K562 (cell line): ENCODE measurements around the gene RPS23. TPM values are rescaled to one million over a fixed set of nuclear protein-coding genes. Genes with fewer than 3 reads are reported as not detected.

ENCODE experiments used
- ARID1B ChIP-seq: fragments of 450-650 bp; IDR thresholded peaks from 2 replicates; pipeline ENCODE4 v1.6.1; 2016; ENCODE audit warnings: antibody characterized with exemption, mild to moderate bottlenecking, inconsistent platforms
- ASH1L ChIP-seq: fragments of 450-650 bp; IDR thresholded peaks from 2 replicates; pipeline ENCODE4 v1.6.1; 2018; ENCODE audit warnings: borderline replicate concordance, mild to moderate bottlenecking, low read depth; ENCODE audit not compliant: partially characterized antibody
- BMI1 ChIP-seq: fragments of 150-350 bp; IDR thresholded peaks from 2 replicates; pipeline ENCODE4 v1.6.1; 2014; ENCODE audit warnings: low read length
- CEBPB ChIP-seq: fragments of 450-650 bp; IDR thresholded peaks from 2 replicates; pipeline ENCODE4 v1.6.1; 2016; ENCODE audit warnings: missing genetic modification characterization, missing compliant biosample characterization
- CREM ChIP-seq: IDR thresholded peaks from 2 replicates; pipeline ENCODE4 v1.6.1; 2014; ENCODE audit warnings: antibody characterized with exemption, low read depth
- CSDE1 ChIP-seq, 2 experiments: fragments of 450-650 bp; IDR thresholded peaks; 2 replicates each; pipeline ENCODE4 v1.6.1; 2016; ENCODE audit warnings: mild to moderate bottlenecking in 1 of 2
- ELF1 ChIP-seq: fragments of 200-800 bp; sonication (Bioruptor generic); IDR thresholded peaks from 2 replicates; pipeline ENCODE4 v1.6.1; 2016; ENCODE audit warnings: missing genetic modification characterization, missing compliant biosample characterization
- GTF2E2 ChIP-seq: fragments of 200-800 bp; sonication (Bioruptor generic); IDR thresholded peaks from 2 replicates; pipeline ENCODE4 v1.6.1; 2016; ENCODE audit warnings: missing genetic modification characterization, missing compliant biosample characterization
- MAZ ChIP-seq, 2 experiments: fragments of 450-650 bp in 1 of 2; sonication (generic) in 1 of 2; formaldehyde crosslinking; IDR thresholded peaks in 1 of 2; conservative IDR thresholded peaks in 1 of 2; 2 replicates each; pipeline versions ENCODE4 v1.4.0 to v1.5.0; 2020; ENCODE audit warnings: mild to moderate bottlenecking in 1 of 2, missing genetic modification reagents in 1 of 2
- NFATC3 ChIP-seq: fragments of 450-650 bp; IDR thresholded peaks from 2 replicates; pipeline ENCODE4 v1.6.1; 2017; ENCODE audit warnings: mild to moderate bottlenecking
- PHF20 ChIP-seq: fragments of 450-650 bp; IDR thresholded peaks from 2 replicates; pipeline ENCODE4 v1.6.1; 2018; ENCODE audit not compliant: partially characterized antibody
- RBM25 ChIP-seq: fragments of 200-400 bp; formaldehyde crosslinking; IDR thresholded peaks from 2 replicates; pipeline ENCODE4 v1.6.1; 2018; ENCODE audit warnings: low read length, low read depth, moderate library complexity; ENCODE audit not compliant: severe bottlenecking
- SAP30 ChIP-seq: fragments of 200-600 bp; sonication (generic); IDR thresholded peaks from 2 replicates; pipeline ENCODE4 v1.6.1; 2012; ENCODE audit warnings: borderline replicate concordance, low read depth, mild to moderate bottlenecking, moderate library complexity, low read length, control low read depth, inconsistent platforms; ENCODE audit not compliant: insufficient read depth, poor library complexity, severe bottlenecking
- SRSF3 ChIP-seq: fragments of 200-400 bp; formaldehyde crosslinking; IDR thresholded peaks from 2 replicates; pipeline ENCODE4 v1.6.1; 2016; ENCODE audit warnings: mild to moderate bottlenecking, low read length, moderate library complexity; ENCODE audit not compliant: insufficient read depth
- STAG1 ChIP-seq: sonication (generic); formaldehyde crosslinking; IDR thresholded peaks from 2 replicates; pipeline ENCODE4 v1.5.0; 2020; ENCODE audit warnings: missing genetic modification reagents, borderline replicate concordance
- XRCC4 ChIP-seq: IDR thresholded peaks from one replicate; pipeline ENCODE4 v1.6.1; 2011; ENCODE audit not compliant: insufficient read depth, insufficient read length; ENCODE audit errors: extremely low read depth
- XRCC5 ChIP-seq: fragments of 200-400 bp; formaldehyde crosslinking; IDR thresholded peaks from 2 replicates; pipeline ENCODE4 v1.6.1; 2017; ENCODE audit warnings: low read depth, mild to moderate bottlenecking, low read length
- ZBTB7A ChIP-seq: IDR thresholded peaks from 2 replicates; pipeline ENCODE4 v1.6.1; 2011; ENCODE audit warnings: low read depth, mild to moderate bottlenecking, low read length, moderate library complexity, borderline replicate concordance; ENCODE audit not compliant: control insufficient read depth
- ZKSCAN1 ChIP-seq: fragments of 150-350 bp; IDR thresholded peaks from 2 replicates; pipeline ENCODE4 v1.6.1; 2016; ENCODE audit warnings: low read depth, low read length
- ZNF77 ChIP-seq: fragments of 250-450 bp; sonication (Bioruptor Pico); IDR thresholded peaks from 2 replicates; pipeline ENCODE4 v1.5.0; 2020
- polyA plus RNA-seq, 8 experiments: library from polyadenylated mRNA; depleted of rRNA in 4 of 8; stranded (reverse) in 5 of 8; unstranded in 3 of 8; fragments of >200 nt; fragmentation: Nextera tagmentation in 2 of 8; fragmentation: Illumina TruSeq in 1 of 8; extraction: Ambion mirVana in 2 of 8; extraction: Trizol in 1 of 8; gene quantifications; 2 replicates each; pipeline versions ENCODE4 v1.2.1 to v1.2.3, GENCODE V29; 2011 to 2014; ENCODE audit warnings: inconsistent platforms in 1 of 8, missing spikeins in 1 of 8
- total RNA-seq, 7 experiments: library from RNA; depleted of rRNA in 6 of 7; stranded (reverse); fragments of >200 nt in 6 of 7; fragmentation: Illumina TruSeq in 2 of 7; extraction: Trizol in 2 of 7; gene quantifications; 2 replicates each; pipeline versions ENCODE4 v1.2.1 to v1.2.3, GENCODE V29; 2011 to 2021; ENCODE audit warnings: low replicate concordance in 1 of 7
- TF ChIP-seq, protein P1 (sequence below): fragments of 250-450 bp; sonication (Bioruptor Pico); IDR thresholded peaks from 2 replicates; pipeline ENCODE4 v1.4.0; 2020; ENCODE audit warnings: borderline replicate concordance
- TF ChIP-seq, protein P2 (sequence below): sonication (generic); formaldehyde crosslinking; IDR thresholded peaks from 2 replicates; pipeline ENCODE4 v1.8.1; 2023; ENCODE audit warnings: mild to moderate bottlenecking, missing genetic modification reagents
- TF ChIP-seq, protein P3 (sequence below), 2 experiments: fragments of 250-450 bp in 1 of 2; fragments of 450-650 bp in 1 of 2; sonication (Bioruptor Pico) in 1 of 2; IDR thresholded peaks; 2 replicates each; pipeline versions ENCODE4 v1.6.1 to v1.8.0; 2016 to 2021; ENCODE audit warnings: mild to moderate bottlenecking in 2 of 2, moderate library complexity in 2 of 2, missing compliant biosample characterization in 1 of 2, missing genetic modification characterization in 1 of 2
- TF ChIP-seq, protein P4 (sequence below): fragments of 250-450 bp; sonication (Bioruptor Pico); IDR thresholded peaks from 2 replicates; pipeline ENCODE4 v1.5.0; 2020; ENCODE audit warnings: mild to moderate bottlenecking, borderline replicate concordance

RPS23 gene
- total and polyA plus RNA-seq, 9 of the 15 experiments (the other 6 are each of a cell fraction or from before 2014, with no cell fraction given), result 3,252 to 10,689 (median 6,302) TPM

DNA sequence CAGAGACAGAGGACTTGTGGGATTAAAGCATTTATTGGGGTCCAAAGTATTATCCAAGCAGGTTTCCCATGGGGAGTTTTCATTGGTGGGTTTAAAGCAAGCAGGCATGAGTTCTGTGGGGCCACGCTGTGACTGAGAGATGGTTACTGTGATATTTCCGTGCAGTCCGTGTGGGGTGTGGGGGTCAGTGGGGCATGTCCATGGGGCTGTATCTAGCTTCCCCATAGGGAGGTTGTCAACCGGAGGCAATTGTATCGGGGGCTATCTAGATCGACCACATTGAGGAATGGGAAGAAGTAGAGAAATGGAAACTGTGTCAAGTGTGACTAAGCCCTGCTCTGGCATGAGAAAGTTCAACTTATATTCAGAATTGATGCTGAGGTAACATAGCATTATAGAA lies 7.1 kb upstream of the RPS23 start (continued):
- TF ChIP-seq, protein P1, sequence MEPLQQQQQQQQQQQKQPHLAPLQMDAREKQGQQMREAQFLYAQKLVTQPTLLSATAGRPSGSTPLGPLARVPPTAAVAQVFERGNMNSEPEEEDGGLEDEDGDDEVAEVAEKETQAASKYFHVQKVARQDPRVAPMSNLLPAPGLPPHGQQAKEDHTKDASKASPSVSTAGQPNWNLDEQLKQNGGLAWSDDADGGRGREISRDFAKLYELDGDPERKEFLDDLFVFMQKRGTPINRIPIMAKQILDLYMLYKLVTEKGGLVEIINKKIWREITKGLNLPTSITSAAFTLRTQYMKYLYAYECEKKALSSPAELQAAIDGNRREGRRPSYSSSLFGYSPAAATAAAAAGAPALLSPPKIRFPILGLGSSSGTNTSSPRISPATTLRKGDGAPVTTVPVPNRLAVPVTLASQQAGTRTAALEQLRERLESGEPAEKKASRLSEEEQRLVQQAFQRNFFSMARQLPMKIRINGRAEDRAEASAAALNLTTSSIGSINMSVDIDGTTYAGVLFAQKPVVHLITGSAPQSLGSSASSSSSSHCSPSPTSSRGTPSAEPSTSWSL (CRISPR knock-in tag), result no peak
- TF ChIP-seq, protein P2, sequence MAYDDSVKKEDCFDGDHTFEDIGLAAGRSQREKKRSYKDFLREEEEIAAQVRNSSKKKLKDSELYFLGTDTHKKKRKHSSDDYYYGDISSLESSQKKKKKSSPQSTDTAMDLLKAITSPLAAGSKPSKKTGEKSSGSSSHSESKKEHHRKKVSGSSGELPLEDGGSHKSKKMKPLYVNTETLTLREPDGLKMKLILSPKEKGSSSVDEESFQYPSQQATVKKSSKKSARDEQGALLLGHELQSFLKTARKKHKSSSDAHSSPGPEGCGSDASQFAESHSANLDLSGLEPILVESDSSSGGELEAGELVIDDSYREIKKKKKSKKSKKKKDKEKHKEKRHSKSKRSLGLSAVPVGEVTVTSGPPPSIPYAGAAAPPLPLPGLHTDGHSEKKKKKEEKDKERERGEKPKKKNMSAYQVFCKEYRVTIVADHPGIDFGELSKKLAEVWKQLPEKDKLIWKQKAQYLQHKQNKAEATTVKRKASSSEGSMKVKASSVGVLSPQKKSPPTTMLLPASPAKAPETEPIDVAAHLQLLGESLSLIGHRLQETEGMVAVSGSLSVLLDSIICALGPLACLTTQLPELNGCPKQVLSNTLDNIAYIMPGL (CRISPR knock-in tag), result no peak
- TF ChIP-seq GTF2E2 (no peak), STAG1 (CRISPR knock-in tag) (no peak), ZBTB7A (peak; percentile 47; the same call in 1 of the 2 replicates), SAP30 (no peak), ARID1B (peak; percentile 86), ELF1 (tag) (no peak), ZKSCAN1 (no peak), MAZ (CRISPR knock-in tag; conservative IDR thresholded peaks at IDR 0.05 in 1 of 2, IDR thresholded peaks at IDR 0.05 in 1 of 2) (no peak), CREM (no peak), XRCC4 (no peak), SRSF3 (no peak), ZNF77 (CRISPR knock-in tag) (no peak), XRCC5 (no peak), RBM25 (no peak), CEBPB (no peak), CSDE1 (IDR thresholded peaks at IDR 0.05) (no peak), NFATC3 (no peak), ASH1L (no peak), BMI1 (no peak), PHF20 (no peak)
- TF ChIP-seq, protein P3, sequence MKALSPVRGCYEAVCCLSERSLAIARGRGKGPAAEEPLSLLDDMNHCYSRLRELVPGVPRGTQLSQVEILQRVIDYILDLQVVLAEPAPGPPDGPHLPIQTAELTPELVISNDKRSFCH (CRISPR knock-in tag; IDR thresholded peaks at IDR 0.05), result no peak
- TF ChIP-seq, protein P3 (tag; IDR thresholded peaks at IDR 0.05), result no peak
- TF ChIP-seq, protein P4, sequence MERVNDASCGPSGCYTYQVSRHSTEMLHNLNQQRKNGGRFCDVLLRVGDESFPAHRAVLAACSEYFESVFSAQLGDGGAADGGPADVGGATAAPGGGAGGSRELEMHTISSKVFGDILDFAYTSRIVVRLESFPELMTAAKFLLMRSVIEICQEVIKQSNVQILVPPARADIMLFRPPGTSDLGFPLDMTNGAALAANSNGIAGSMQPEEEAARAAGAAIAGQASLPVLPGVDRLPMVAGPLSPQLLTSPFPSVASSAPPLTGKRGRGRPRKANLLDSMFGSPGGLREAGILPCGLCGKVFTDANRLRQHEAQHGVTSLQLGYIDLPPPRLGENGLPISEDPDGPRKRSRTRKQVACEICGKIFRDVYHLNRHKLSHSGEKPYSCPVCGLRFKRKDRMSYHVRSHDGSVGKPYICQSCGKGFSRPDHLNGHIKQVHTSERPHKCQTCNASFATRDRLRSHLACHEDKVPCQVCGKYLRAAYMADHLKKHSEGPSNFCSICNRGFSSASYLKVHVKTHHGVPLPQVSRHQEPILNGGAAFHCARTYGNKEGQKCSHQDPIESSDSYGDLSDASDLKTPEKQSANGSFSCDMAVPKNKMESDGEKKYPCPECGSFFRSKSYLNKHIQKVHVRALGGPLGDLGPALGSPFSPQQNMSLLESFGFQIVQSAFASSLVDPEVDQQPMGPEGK (CRISPR knock-in tag), result no peak
